Aorta (tissue), 5 donors: Measurements from ENCODE around the gene GADD45B. TPM values are rescaled to one million over a fixed set of nuclear protein-coding genes. Genes with fewer than 3 reads are reported as not detected.
"Not testable (repeated sequence)": the region's sequence is repeated elsewhere in the genome, so short reads cannot be mapped to it uniquely, and the experiment has no call there.

Experiments used
- ATAC-seq: fragments of 200-7000 bp; cut with Tn5 transposase; one replicate; pipeline ENCODE4 v1.9.1; 2022; ENCODE audit warnings: moderate library complexity; ENCODE audit not compliant: low FRiP score
- DNase-seq, 2 donors: peaks; one replicate each; pipeline ENCODE4 v3.0.0-alpha.2; 2020
- H3K27ac ChIP-seq, 2 donors: one replicate each; pipeline ENCODE4 v1.5.1; 2013; ENCODE audit warnings: low read length in 2 of 2, mild to moderate bottlenecking in 2 of 2, moderate library complexity in 2 of 2, control low read depth in 1 of 2, inconsistent platforms in 1 of 2, low read depth in 1 of 2
- H3K27me3 ChIP-seq, 2 donors: one replicate each; pipeline ENCODE4 v1.6.1; 2013; ENCODE audit warnings: control low read depth in 1 of 2, low read length in 1 of 2, mild to moderate bottlenecking in 1 of 2, moderate library complexity in 1 of 2; ENCODE audit not compliant: insufficient read depth in 2 of 2, control insufficient read depth in 1 of 2
- H3K36me3 ChIP-seq, 2 donors: one replicate each; pipeline ENCODE4 v1.6.1; 2013; ENCODE audit warnings: control low read depth in 1 of 2, low read length in 1 of 2, mild to moderate bottlenecking in 1 of 2; ENCODE audit not compliant: insufficient read depth in 2 of 2, control insufficient read depth in 1 of 2
- H3K4me1 ChIP-seq, 2 donors: one replicate each; pipeline ENCODE4 v1.6.1; 2013; ENCODE audit warnings: low read length in 2 of 2, control low read depth in 1 of 2, mild to moderate bottlenecking in 1 of 2, moderate library complexity in 1 of 2; ENCODE audit not compliant: insufficient read depth in 2 of 2, control insufficient read depth in 1 of 2
- H3K4me3 ChIP-seq, 2 donors: one replicate each; pipeline ENCODE4 v1.5.1; 2013; ENCODE audit warnings: low read length in 2 of 2, control low read depth in 1 of 2, mild to moderate bottlenecking in 1 of 2
- H3K9me3 ChIP-seq: one replicate; pipeline ENCODE4 v1.6.1; 2013; ENCODE audit warnings: mild to moderate bottlenecking, low read length; ENCODE audit not compliant: control insufficient read depth
- WGBS, 2 donors: extraction: QIAGEN DNeasy Blood & Tissue Kit; methylation state at CpG; one replicate each; pipeline ENCODE4 v1.1.7; 2013; 5-methylcytosine and 5-hydroxymethylcytosine counted together
- intact Hi-C, 2 donors: fragments of 100-400 bp; cut with DNase I; formaldehyde crosslinking; loops; one replicate each; pipeline versions ENCODE4 v1.14.2 to v1.15.0; 2022
- polyA plus RNA-seq, 2 donors: library from polyadenylated mRNA; stranded (reverse); fragments of 200-250 nt; gene quantifications; one replicate each; pipeline ENCODE4 v1.2.3, GENCODE V29; 2013
- total RNA-seq, 2 donors: library from RNA; stranded (reverse); fragmentation: NEBNext Ultra II Directional; extraction: Animal tissue kit (Norgen Biotek cat#: 25700); gene quantifications; one replicate each; pipeline ENCODE4 v1.2.1, GENCODE V29; 2021
- donor health status: healthy with polysubstance abuse.
- donor health status: Bipolar disorder and iron deficiency.
- donor health status: DM: no; HTN: no; CAD: no.
- donor health status: DM: no; HTN: no; CAD: no.
- donor health status: DM: yes; HTN: yes; CAD: no.

Gene GADD45B
- total and polyA plus RNA-seq, 4 donors = 99.5 to 262 (median 156) TPM

- DNase-seq (peak in 1 of 2 donors; percentile 40), ATAC-seq (no peak)
- Histone ChIP-seq H3K27ac (no peak overlapping the region), H3K9me3 (no peaks in the 10 kb centered on the region), H3K4me1 (no peaks in the 10 kb centered on the region), H3K27me3 (no peaks in the 10 kb centered on the region), H3K36me3 (no peaks in the 10 kb centered on the region), H3K4me3 (no peak overlapping the region)
- 88 to 90% methylated on average over 19 of the region's 19 CpGs for WGBS, 2 donors
- intact Hi-C loops = no loop called here
Observed at GRCh38 chr19:2453431-2454025, 22.4 kb upstream of the GADD45B start.

- WGBS, 2 donors = 93% methylated on average over 19 of the region's 19 CpGs
- no peak overlapping the region for H3K4me3 ChIP-seq
- H3K4me1 ChIP-seq = no peaks in the 10 kb centered on the region
- no peaks in the 10 kb centered on the region for H3K9me3 ChIP-seq
- intact Hi-C loops = no loop called here
- peak in 1 of 2 donors; percentile 21 for DNase-seq
- H3K27ac ChIP-seq = no peak overlapping the region
- ATAC-seq = no peak
- H3K36me3 ChIP-seq = no peaks in the 10 kb centered on the region
- no peaks in the 10 kb centered on the region for H3K27me3 ChIP-seq
Observed at GRCh38 chr19:2454199-2454961, 21.5 kb upstream of the GADD45B start.

GRCh38 chr19:2454962-2455850 is 20.7 kb upstream of the GADD45B start:
- ATAC-seq (no peak), DNase-seq (peak in 1 of 2 donors; percentile 41)
- Histone ChIP-seq H3K4me3 (no peak overlapping the region), H3K27me3 (no peaks in the 10 kb centered on the region), H3K4me1 (no peaks in the 10 kb centered on the region), H3K27ac (no peak overlapping the region), H3K9me3 (no peaks in the 10 kb centered on the region), H3K36me3 (no peaks in the 10 kb centered on the region)
- intact Hi-C loops = no loop called here
- whole genome bisulfite sequencing, 2 donors = 66 to 71% methylated on average over 14 of the region's 14 CpGs

DNA sequence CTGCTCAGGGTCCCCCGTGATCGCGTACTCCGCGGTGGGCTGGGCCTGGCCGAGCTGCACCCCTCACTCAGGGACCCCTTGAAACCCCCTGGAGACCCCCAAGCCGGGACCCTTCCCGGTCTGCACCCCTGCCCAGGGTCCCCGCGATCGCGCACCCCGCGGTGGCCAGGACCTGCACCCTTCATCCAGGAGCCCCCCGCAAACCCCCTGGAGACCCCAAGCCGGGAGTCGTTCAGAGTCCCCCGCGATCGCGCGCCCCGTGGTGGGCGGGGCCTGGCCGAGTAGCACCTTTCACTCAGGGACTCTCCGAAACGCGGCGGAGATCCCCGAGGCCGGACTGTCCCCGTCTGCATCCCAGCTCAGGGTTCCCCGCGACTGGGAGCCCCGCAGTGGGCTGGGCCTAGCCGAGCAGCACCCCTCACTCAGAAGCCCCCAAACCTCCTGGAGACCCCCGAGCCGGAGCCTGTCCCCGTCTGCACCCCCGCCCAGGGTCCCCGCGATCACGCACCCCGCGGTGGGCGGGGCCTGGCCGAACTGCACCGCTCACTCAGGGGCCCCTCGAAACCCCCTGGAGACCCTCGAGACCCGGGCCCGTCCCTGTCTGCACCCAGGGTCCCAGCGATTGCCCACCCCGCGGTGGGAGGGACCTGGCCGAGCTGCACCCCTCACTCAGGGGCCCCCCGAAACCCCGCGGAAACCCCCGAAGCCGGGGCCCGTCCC is 19.9 kb upstream of the GADD45B start:
- no peaks in the 10 kb centered on the region for H3K9me3 ChIP-seq
- intact Hi-C loops = no loop called here
- peak; percentile 17 for ATAC-seq
- H3K4me1 ChIP-seq = no peaks in the 10 kb centered on the region
- WGBS, 2 donors = 1% methylated on average over 56 to 62 of the region's 62 CpGs
- peak in 1 of 2 donors; percentile 59 for DNase-seq
- no peaks in the 10 kb centered on the region for H3K36me3 ChIP-seq
- H3K4me3 ChIP-seq = peak overlapping the region; percentile 75 to 93
- no peak overlapping the region for H3K27ac ChIP-seq
- H3K27me3 ChIP-seq = no peaks in the 10 kb centered on the region

DNA sequence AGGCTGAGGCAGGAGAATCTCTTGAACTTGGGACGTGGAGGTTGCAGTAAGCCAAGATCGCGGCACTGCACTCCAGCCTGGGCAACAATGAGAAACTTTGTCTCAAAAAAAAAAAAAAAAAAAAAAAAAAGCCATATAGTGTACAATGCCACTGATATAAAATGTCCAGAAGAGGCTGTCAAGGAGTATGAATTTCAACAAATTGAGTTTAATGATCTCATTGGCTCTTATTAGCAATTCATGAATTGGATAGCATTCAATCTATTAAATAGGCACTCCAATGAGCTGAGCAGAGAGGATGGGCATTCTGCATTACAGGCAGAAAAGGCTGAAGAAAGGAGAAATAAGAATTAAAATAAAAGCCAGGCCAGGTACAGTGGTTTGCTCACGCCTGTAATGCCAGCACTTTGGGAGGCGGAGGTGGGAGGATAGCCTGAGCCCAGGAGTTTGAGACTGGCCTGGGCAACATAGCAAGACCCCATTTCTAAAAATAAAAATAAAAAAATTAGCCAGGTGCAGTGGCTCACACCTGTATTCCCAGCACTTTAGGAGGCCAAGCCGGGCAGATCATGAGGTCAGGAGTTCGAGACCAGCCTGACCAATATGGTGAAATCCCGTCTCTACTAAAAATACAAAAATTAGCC is 18.4 kb upstream of the GADD45B start:
- Histone ChIP-seq H3K36me3 (no peaks in the 10 kb centered on the region), H3K9me3 (no peaks in the 10 kb centered on the region), H3K27me3 (no peaks in the 10 kb centered on the region), H3K4me3 (no peak overlapping the region), H3K4me1 (no peaks in the 10 kb centered on the region), H3K27ac (no peak overlapping the region)
- WGBS, 2 donors = 87 to 90% methylated on average over 8 of the region's 8 CpGs
- peak in 1 of 2 donors; percentile 35 for DNase-seq
- no peak for ATAC-seq
- intact Hi-C loops = no loop called here

GRCh38 chr19:2458054-2458453 is 17.9 kb upstream of the GADD45B start:
- no peak overlapping the region for H3K27ac ChIP-seq
- no peak for DNase-seq
- H3K4me3 ChIP-seq = no peak overlapping the region
- intact Hi-C loops = no loop called here
- no peaks in the 10 kb centered on the region for H3K36me3 ChIP-seq
- no peak for ATAC-seq
- 89 to 97% methylated on average over 5 of the region's 5 CpGs for WGBS, 2 donors
- no peaks in the 10 kb centered on the region for H3K27me3 ChIP-seq
- H3K4me1 ChIP-seq = no peaks in the 10 kb centered on the region
- no peaks in the 10 kb centered on the region for H3K9me3 ChIP-seq

DNA sequence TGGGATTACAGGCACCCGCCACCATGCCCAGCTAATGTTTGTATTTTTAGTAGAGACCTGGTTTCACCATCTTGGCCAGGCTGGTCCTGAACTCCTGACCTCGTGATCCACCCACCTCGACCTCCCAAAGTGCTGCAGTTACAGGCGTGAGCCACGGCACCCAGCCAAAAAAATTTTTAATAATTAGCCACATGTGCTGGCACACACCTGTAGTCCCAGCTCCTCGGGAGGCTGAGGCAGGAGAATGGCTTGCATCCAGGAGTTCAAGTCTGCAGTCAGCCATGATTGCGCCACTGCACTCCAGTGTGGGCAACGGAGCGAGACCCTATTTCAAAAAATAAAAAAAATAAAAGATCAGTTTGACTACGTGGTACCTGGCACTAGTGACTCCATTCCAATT is 17.2 kb upstream of the GADD45B start:
- DNase-seq = peak in 1 of 2 donors; percentile 36
- H3K27me3 ChIP-seq, intact Hi-C loops, H3K4me3 ChIP-seq, H3K27ac ChIP-seq, H3K9me3 ChIP-seq, H3K4me1 ChIP-seq, ATAC-seq, H3K36me3 ChIP-seq: not testable (repeated sequence)
- WGBS, 2 donors = 86 to 90% methylated on average over 10 of the region's 10 CpGs

DNA sequence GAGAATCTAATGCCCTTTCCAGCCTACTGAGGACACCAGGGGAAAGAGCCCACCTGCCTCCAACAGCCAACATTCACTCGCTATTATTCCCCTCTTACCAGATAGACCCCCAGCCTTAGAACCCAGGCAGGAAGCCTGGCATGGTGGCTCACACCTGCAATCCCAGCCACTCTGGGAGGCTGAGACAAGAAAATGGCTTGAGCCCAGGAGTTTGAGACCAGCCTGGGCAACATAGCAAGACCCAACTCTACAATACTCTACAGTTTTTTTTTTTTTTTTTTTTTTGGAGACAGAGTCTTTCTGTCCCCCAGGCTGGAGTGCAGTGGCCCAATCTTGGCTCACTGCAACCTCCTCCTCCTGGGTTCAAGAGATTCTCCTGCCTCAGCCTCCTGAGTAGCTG is 15.7 kb upstream of the GADD45B start:
- Histone ChIP-seq H3K9me3 (no peaks in the 10 kb centered on the region), H3K4me1 (no peaks in the 10 kb centered on the region), H3K4me3 (no peak overlapping the region), H3K27ac (no peak overlapping the region), H3K36me3 (no peaks in the 10 kb centered on the region), H3K27me3 (no peaks in the 10 kb centered on the region)
- no peak for DNase-seq
- ATAC-seq = no peak
- intact Hi-C loops = no loop called here
- 95 to 97% methylated on average over 1 of the region's 1 CpG for WGBS, 2 donors
